ENCODE results near the gene TGIF1.

GRCh38 chr18:3478262-3478978, 28.4 kb downstream of the TGIF1 start:
- TF ChIP-seq YY1 (IDR thresholded peaks at IDR 0.05; ENCODE audit: insufficient read depth, insufficient read length) (no peak), SUZ12 (IDR thresholded peaks at IDR 0.05; ENCODE audit: extremely low read depth, insufficient read depth, insufficient read length) (no peak)

All from NT2/D1 (cell line).